Endothelial cell of umbilical vein (primary cell): ENCODE data around the gene RARA.

Experiments used
- EZH2 ChIP-seq: IDR thresholded peaks from 2 replicates; pipeline ENCODE4 v1.6.1; 2012; ENCODE audit warnings: borderline replicate concordance, low read depth, mild to moderate bottlenecking, moderate library complexity, low read length, inconsistent platforms; ENCODE audit not compliant: severe bottlenecking
- MYC ChIP-seq: IDR thresholded peaks from one replicate; pipeline ENCODE4 v1.6.1; 2011; ENCODE audit warnings: mild to moderate bottlenecking, low read depth, low read length
- POLR2AphosphoS5 ChIP-seq: IDR thresholded peaks from 2 replicates; pipeline ENCODE4 v1.6.1; 2012; ENCODE audit warnings: low read depth, mild to moderate bottlenecking, control low read depth, low read length, moderate library complexity; ENCODE audit not compliant: insufficient read depth
- TF ChIP-seq, protein P1 (sequence below): IDR thresholded peaks from 2 replicates; pipeline ENCODE4 v1.6.1; 2011; ENCODE audit not compliant: insufficient read depth, insufficient read length
- TF ChIP-seq, protein P2 (sequence below), 2 donors: IDR thresholded peaks; 1 replicate in 1 of 2; 2 replicates in 1 of 2; pipeline ENCODE4 v1.5.1; 2011; ENCODE audit warnings: low read length in 2 of 2, mild to moderate bottlenecking in 2 of 2, moderate library complexity in 2 of 2, control low read depth in 1 of 2, inconsistent platforms in 1 of 2, low read depth in 1 of 2; ENCODE audit not compliant: insufficient read depth in 1 of 2; ENCODE audit errors: extremely low read depth in 1 of 2

DNA sequence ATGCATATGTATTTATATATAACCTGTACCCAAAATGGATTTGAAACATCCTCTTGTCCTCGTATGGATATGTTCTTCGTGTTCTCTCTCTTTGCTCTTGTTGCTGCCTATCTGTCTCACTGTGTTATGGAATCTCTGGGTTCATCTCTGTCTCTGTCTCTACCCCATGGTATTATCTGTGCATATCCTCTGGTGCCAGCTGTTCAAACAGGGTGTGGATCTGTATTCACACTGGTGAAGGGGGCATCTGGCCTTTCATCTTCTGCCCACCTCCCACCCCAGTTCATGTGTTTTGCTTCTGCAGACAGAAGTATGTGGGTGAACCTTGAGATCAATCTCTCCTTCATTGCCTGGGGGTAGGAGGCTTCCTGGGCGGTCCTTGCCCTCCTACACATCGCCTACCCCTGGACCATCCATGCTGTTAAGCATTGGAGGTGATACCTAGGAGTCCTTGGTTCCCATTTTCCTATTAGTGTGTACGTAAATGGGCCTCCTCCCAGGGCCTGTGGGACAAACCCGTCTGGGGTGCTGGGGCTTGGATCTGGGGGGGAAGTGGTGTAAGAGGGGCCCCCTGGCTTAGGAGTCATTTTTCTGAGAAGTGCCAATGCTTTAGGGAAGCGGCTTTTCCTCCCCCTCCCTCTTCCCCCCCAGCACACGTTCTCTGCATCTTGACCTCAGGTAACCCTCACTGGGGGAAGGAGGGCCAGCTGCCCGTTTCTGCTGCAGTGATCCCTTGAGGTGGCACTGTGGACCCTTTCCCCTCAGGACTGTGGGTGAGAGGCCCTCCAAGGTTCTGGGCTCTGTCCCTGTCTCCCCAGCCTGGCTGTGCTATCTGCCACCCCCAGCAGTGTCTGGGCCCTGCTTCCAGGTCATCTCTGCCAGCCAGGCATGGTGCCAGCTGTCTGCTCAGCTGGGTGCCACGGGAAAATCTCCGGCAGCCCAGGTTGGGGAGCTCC is 21.1 kb downstream of the RARA start:
- TF ChIP-seq, protein P1, sequence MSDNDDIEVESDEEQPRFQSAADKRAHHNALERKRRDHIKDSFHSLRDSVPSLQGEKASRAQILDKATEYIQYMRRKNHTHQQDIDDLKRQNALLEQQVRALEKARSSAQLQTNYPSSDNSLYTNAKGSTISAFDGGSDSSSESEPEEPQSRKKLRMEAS = no peak
- no peak for TF ChIP-seq EZH2
- no peak for TF ChIP-seq MYC
- TF ChIP-seq, protein P2, sequence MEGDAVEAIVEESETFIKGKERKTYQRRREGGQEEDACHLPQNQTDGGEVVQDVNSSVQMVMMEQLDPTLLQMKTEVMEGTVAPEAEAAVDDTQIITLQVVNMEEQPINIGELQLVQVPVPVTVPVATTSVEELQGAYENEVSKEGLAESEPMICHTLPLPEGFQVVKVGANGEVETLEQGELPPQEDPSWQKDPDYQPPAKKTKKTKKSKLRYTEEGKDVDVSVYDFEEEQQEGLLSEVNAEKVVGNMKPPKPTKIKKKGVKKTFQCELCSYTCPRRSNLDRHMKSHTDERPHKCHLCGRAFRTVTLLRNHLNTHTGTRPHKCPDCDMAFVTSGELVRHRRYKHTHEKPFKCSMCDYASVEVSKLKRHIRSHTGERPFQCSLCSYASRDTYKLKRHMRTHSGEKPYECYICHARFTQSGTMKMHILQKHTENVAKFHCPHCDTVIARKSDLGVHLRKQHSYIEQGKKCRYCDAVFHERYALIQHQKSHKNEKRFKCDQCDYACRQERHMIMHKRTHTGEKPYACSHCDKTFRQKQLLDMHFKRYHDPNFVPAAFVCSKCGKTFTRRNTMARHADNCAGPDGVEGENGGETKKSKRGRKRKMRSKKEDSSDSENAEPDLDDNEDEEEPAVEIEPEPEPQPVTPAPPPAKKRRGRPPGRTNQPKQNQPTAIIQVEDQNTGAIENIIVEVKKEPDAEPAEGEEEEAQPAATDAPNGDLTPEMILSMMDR (IDR thresholded peaks at IDR 0.05; ENCODE audit: extremely low read depth in 1 of 2, insufficient read depth in 1 of 2, low read depth in 1 of 2, low read length in 2 of 2) = no peak
- TF ChIP-seq POLR2AphosphoS5 = no peak
